Neutrophil (primary cell): Measurements from ENCODE around the gene TNRC6B.

Experiments
- H3K27ac ChIP-seq: fragments of 200-600 bp; sonication (generic); 2 replicates; pipeline ENCODE4 v1.5.1; 2016; ENCODE audit warnings: mild to moderate bottlenecking, moderate library complexity
- H3K27me3 ChIP-seq: fragments of 200-600 bp; sonication (generic); 2 replicates; pipeline ENCODE4 v1.6.0; 2016; ENCODE audit warnings: mild to moderate bottlenecking
- H3K36me3 ChIP-seq: fragments of 200-600 bp; sonication (generic); 2 replicates; pipeline ENCODE4 v1.5.1; 2017
- H3K4me1 ChIP-seq, 2 experiments: fragments of 200-600 bp in 1 of 2; sonication (generic) in 1 of 2; 1 replicate in 1 of 2; 2 replicates in 1 of 2; pipeline versions ENCODE4 v1.5.1 to v1.6.1; 2013 to 2016; ENCODE audit warnings: low read depth in 1 of 2, low read length in 1 of 2, mild to moderate bottlenecking in 1 of 2, moderate library complexity in 1 of 2; ENCODE audit not compliant: control insufficient read depth in 1 of 2, insufficient read depth in 1 of 2
- H3K4me3 ChIP-seq, 2 experiments: fragments of 200-600 bp in 1 of 2; sonication (generic) in 1 of 2; 1 replicate in 1 of 2; 2 replicates in 1 of 2; pipeline ENCODE4 v1.5.1; 2013 to 2016; ENCODE audit warnings: low read depth in 1 of 2, low read length in 1 of 2, mild to moderate bottlenecking in 1 of 2, moderate library complexity in 1 of 2
- H3K9me3 ChIP-seq: fragments of 200-600 bp; sonication (generic); 2 replicates; pipeline ENCODE4 v1.5.1; 2016
- CTCF ChIP-seq: fragments of 200-600 bp; sonication (generic); IDR thresholded peaks from 2 replicates; pipeline ENCODE4 v1.5.1; 2016; ENCODE audit warnings: antibody characterized with exemption

The TNRC6B gene

GRCh38 chr22:40235308-40235707 is 57.6 kb downstream of the TNRC6B start:
- H3K4me3 ChIP-seq = no peak overlapping the region
- H3K4me1 ChIP-seq = peaks cover 0 to 3% of the 10 kb centered on the region in 2 experiments
- H3K36me3 ChIP-seq = peaks cover 11% of the 10 kb centered on the region
- no peak overlapping the region for H3K27ac ChIP-seq
- no peaks in the 10 kb centered on the region for H3K27me3 ChIP-seq
- no peak for TF ChIP-seq CTCF
- H3K9me3 ChIP-seq = no peaks in the 10 kb centered on the region

- no peak overlapping the region for H3K4me3 ChIP-seq
- H3K4me1 ChIP-seq = peaks cover 0 to 3% of the 10 kb centered on the region in 2 experiments
- H3K27ac ChIP-seq = no peak overlapping the region
- no peak for TF ChIP-seq CTCF
- peaks cover 9% of the 10 kb centered on the region for H3K36me3 ChIP-seq
- no peaks in the 10 kb centered on the region for H3K27me3 ChIP-seq
- no peaks in the 10 kb centered on the region for H3K9me3 ChIP-seq
Observed at GRCh38 chr22:40236131-40236665, 58.5 kb downstream of the TNRC6B start.

GRCh38 chr22:40237241-40237640 is 59.5 kb downstream of the TNRC6B start:
- Histone ChIP-seq H3K9me3 (no peaks in the 10 kb centered on the region), H3K4me1 (peaks cover 0 to 3% of the 10 kb centered on the region in 2 experiments), H3K27me3 (no peaks in the 10 kb centered on the region), H3K27ac (no peak overlapping the region), H3K36me3 (peaks cover 5% of the 10 kb centered on the region), H3K4me3 (no peak overlapping the region)
- TF ChIP-seq CTCF = no peak

DNA sequence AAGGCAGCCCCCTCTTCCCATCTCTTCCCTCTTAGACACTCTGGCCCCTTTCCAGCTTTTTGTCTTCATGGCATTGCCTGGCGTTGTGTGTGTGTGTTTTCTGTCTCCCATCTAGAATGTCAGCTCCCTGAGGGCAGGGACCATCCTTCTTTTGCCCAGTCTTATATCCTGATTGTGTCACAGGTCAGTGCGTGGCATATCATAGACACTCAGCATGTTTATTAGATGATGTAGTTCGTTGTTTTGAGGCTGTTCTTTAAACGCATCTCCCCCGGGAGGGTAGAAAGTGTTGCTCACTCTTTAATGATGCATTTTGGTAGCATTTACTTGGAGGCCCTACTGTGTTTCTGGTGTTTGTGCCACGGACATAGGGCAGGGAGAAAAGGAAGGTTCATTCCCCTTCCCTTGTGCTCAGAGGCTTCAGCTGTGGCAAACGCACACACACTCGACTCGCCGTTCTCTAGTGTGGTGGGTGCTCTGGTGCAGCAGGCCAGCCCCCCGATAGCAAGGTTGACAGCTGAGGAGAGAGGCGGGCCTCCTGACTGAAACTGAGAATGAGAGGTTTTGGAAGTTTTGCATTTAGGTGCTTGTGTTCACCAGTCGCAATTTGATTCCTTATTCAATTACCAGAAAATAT is 60.2 kb downstream of the TNRC6B start:
- no peak overlapping the region for H3K4me3 ChIP-seq
- TF ChIP-seq CTCF = no peak
- no peaks in the 10 kb centered on the region for H3K9me3 ChIP-seq
- H3K27ac ChIP-seq = no peak overlapping the region
- no peaks in the 10 kb centered on the region for H3K36me3 ChIP-seq
- H3K4me1 ChIP-seq = peaks cover 1 to 3% of the 10 kb centered on the region in 2 experiments
- H3K27me3 ChIP-seq = no peaks in the 10 kb centered on the region

- no peak overlapping the region for H3K27ac ChIP-seq
- H3K4me1 ChIP-seq = peaks cover 9 to 10% of the 10 kb centered on the region in 2 experiments
- no peaks in the 10 kb centered on the region for H3K27me3 ChIP-seq
- TF ChIP-seq CTCF = no peak
- H3K9me3 ChIP-seq = no peaks in the 10 kb centered on the region
- no peak overlapping the region for H3K4me3 ChIP-seq
- H3K36me3 ChIP-seq = no peaks in the 10 kb centered on the region
Observed at GRCh38 chr22:40238425-40239344, 61.0 kb downstream of the TNRC6B start.
